GM12878 (cell line): Measurements from ENCODE around the gene SRI.

Experiments used
- ATF3 ChIP-seq: IDR thresholded peaks from 2 replicates; pipeline ENCODE4 v1.6.1; 2011; ENCODE audit warnings: low read depth, mild to moderate bottlenecking, low read length, moderate library complexity, borderline replicate concordance; ENCODE audit errors: extremely low read depth
- CEBPB ChIP-seq, 2 experiments: fragments of 150-350 bp in 1 of 2; IDR thresholded peaks; 2 replicates each; pipeline ENCODE4 v1.6.1; 2012 to 2014; ENCODE audit warnings: low read depth in 2 of 2, low read length in 2 of 2, borderline replicate concordance in 1 of 2, inconsistent platforms in 1 of 2
- CTCF ChIP-seq, 3 experiments: IDR thresholded peaks in 2 of 3; conservative IDR thresholded peaks in 1 of 3; 2 replicates each; pipeline ENCODE4 v1.5.1; 2011; ENCODE audit warnings: low read depth in 3 of 3, low read length in 3 of 3, mild to moderate bottlenecking in 3 of 3, control low read depth in 2 of 3, moderate library complexity in 2 of 3, inconsistent platforms in 1 of 3, mixed read lengths in 1 of 3; ENCODE audit not compliant: control insufficient read depth in 2 of 3, insufficient read depth in 1 of 3; ENCODE audit errors: extremely low read depth in 1 of 3
- EP300 ChIP-seq, 2 experiments: fragments of 150-350 bp in 1 of 2; IDR thresholded peaks; 2 replicates each; pipeline ENCODE4 v1.6.1; 2011 to 2012; ENCODE audit warnings: low read depth in 2 of 2, low read length in 2 of 2, borderline replicate concordance in 1 of 2, improper control_type of control experiment in 1 of 2, inconsistent platforms in 1 of 2; ENCODE audit not compliant: control insufficient read depth in 1 of 2
- HCFC1 ChIP-seq: fragments of 150-350 bp; IDR thresholded peaks from 2 replicates; pipeline ENCODE4 v1.6.1; 2014; ENCODE audit warnings: low read length
- IKZF1 ChIP-seq: fragments of 450-650 bp; conservative IDR thresholded peaks from 2 replicates; pipeline ENCODE4 v1.6.1; 2017; ENCODE audit warnings: antibody characterized with exemption, mild to moderate bottlenecking
- MTA3 ChIP-seq: IDR thresholded peaks from 2 replicates; pipeline ENCODE4 v1.6.1; 2012; ENCODE audit warnings: low read length, inconsistent platforms, borderline replicate concordance
- NFXL1 ChIP-seq: fragments of 450-650 bp; IDR thresholded peaks from 2 replicates; pipeline ENCODE4 v1.6.1; 2017; ENCODE audit warnings: antibody characterized with exemption, mild to moderate bottlenecking, borderline replicate concordance
- PBX3 ChIP-seq: IDR thresholded peaks from 2 replicates; pipeline ENCODE4 v1.6.1; 2011; ENCODE audit warnings: mild to moderate bottlenecking, low read depth, low read length, moderate library complexity; ENCODE audit not compliant: insufficient replicate concordance
- POLR2A ChIP-seq: IDR thresholded peaks from 2 replicates; pipeline ENCODE4 v1.6.1; 2011; ENCODE audit warnings: low read depth, mild to moderate bottlenecking, low read length
- POU2F2 ChIP-seq: IDR thresholded peaks from 3 replicates; pipeline ENCODE4 v1.6.1; 2011; ENCODE audit warnings: low read depth, mild to moderate bottlenecking, low read length, borderline replicate concordance
- RELA ChIP-seq: fragments of 450-650 bp; IDR thresholded peaks from 2 replicates; pipeline ENCODE4 v1.8.0; 2014; ENCODE audit warnings: borderline replicate concordance; ENCODE audit not compliant: partially characterized antibody
- SIN3A ChIP-seq: IDR thresholded peaks from 2 replicates; pipeline ENCODE4 v1.6.1; 2012; ENCODE audit warnings: low read depth, low read length, improper control_type of control experiment
- ZBTB11 ChIP-seq: fragments of 450-650 bp; formaldehyde crosslinking; IDR thresholded peaks from 2 replicates; pipeline ENCODE4 v1.5.0; 2022; ENCODE audit warnings: mild to moderate bottlenecking, missing genetic modification characterization

GRCh38 chr7:88212918-88213317, 6.9 kb downstream of the SRI start:
- no peak for TF ChIP-seq POLR2A
- no peak for TF ChIP-seq SIN3A
- TF ChIP-seq CTCF (IDR thresholded peaks at IDR 0.05 in 2 of 3, conservative IDR thresholded peaks at IDR 0.05 in 1 of 3; ENCODE audit: control insufficient read depth in 2 of 3, extremely low read depth in 1 of 3, insufficient read depth in 1 of 3, low read depth in 3 of 3, low read length in 3 of 3) = no peak
- no peak for TF ChIP-seq POU2F2
- no peak for TF ChIP-seq ZBTB11 (CRISPR knock-in tag)
- no peak for TF ChIP-seq ATF3
- TF ChIP-seq NFXL1 = no peak
- TF ChIP-seq PBX3 = no peak
- TF ChIP-seq CEBPB (IDR thresholded peaks at IDR 0.05; ENCODE audit: borderline replicate concordance in 1 of 2, low read depth in 2 of 2, low read length in 2 of 2) = no peak
- no peak for TF ChIP-seq IKZF1
- TF ChIP-seq HCFC1 = no peak
- no peak for TF ChIP-seq RELA
- TF ChIP-seq MTA3 = no peak
- no peak for TF ChIP-seq EP300 (IDR thresholded peaks at IDR 0.05; ENCODE audit: borderline replicate concordance in 1 of 2, control insufficient read depth in 1 of 2, low read depth in 2 of 2, low read length in 2 of 2)
